Activated B cell treated with CpG ODN at 0.5 μM for 24 hours (primary cell): ENCODE results near the gene PHETA1. TPM values are rescaled to one million over a fixed set of nuclear protein-coding genes. Genes with fewer than 3 reads are reported as not detected.
A peak's percentile ranks its signal among the peaks of the same experiment; 100 is the strongest.

ENCODE experiments used
- ATAC-seq: fragments of 200-7000 bp; cut with Tn5 transposase; one replicate; pipeline ENCODE4 v1.10.0; 2021; ENCODE audit warnings: low read depth, mild to moderate bottlenecking, moderate library complexity
- CTCF ChIA-PET: fragments of 350-600 bp; sonication (Branson Sonifier 250); formaldehyde crosslinking; loops from one replicate; lab custom pipeline; 2021; ENCODE audit warnings: antibody characterized with exemption; lab: Charles Lee
- POLR2A ChIA-PET: fragments of 350-600 bp; sonication (Branson Sonifier 250); formaldehyde crosslinking; loops from one replicate; lab custom pipeline; 2021; ENCODE audit warnings: antibody characterized with exemption; lab: Charles Lee
- DNase-seq: peaks from one replicate; pipeline ENCODE4 v3.0.0; 2022
- H3K27ac Mint-ChIP-seq: one replicate; pipeline ENCODE4 v1.8.0; 2020; ENCODE audit warnings: mixed read lengths
- H3K27me3 Mint-ChIP-seq: one replicate; pipeline ENCODE4 v1.8.0; 2021; ENCODE audit warnings: mixed read lengths
- H3K36me3 Mint-ChIP-seq: one replicate; pipeline ENCODE4 v1.8.0; 2021; ENCODE audit warnings: low read depth, mixed read lengths
- H3K4me1 Mint-ChIP-seq: one replicate; pipeline ENCODE4 v1.8.0; 2021; ENCODE audit warnings: mixed read lengths
- H3K4me3 Mint-ChIP-seq: one replicate; pipeline ENCODE4 v1.8.0; 2020; ENCODE audit warnings: mild to moderate bottlenecking, mixed read lengths
- H3K9me3 Mint-ChIP-seq: one replicate; pipeline ENCODE4 v1.8.0; 2020; ENCODE audit warnings: mixed read lengths
- CTCF ChIP-seq: fragments of 200-600 bp; IDR thresholded peaks from one replicate; pipeline ENCODE4 v1.8.0; 2022; ENCODE audit warnings: antibody characterized with exemption, mild to moderate bottlenecking
- intact Hi-C: fragments of 100-400 bp; cut with micrococcal nuclease; formaldehyde crosslinking; loops from one replicate; pipeline ENCODE4 v1.15.1; 2024
- total RNA-seq: library from RNA; stranded (reverse); gene quantifications from 2 replicates; pipeline ENCODE4 v1.2.3, GENCODE V29; 2022

PHETA1 gene
- total RNA-seq, 1 donor from 2014 or later: 2.0 TPM

GRCh38 chr12:111414711-111415252 is 45.9 kb upstream of the PHETA1 start:
- peaks cover 54% of the 10 kb centered on the region for H3K4me1 Mint-ChIP-seq
- TF ChIP-seq CTCF: no peak
- H3K36me3 Mint-ChIP-seq: peaks cover 47% of the 10 kb centered on the region
- no peak for ATAC-seq
- no peak overlapping the region for H3K4me3 Mint-ChIP-seq
- ChIA-PET POLR2A (no interaction called here), CTCF (interaction anchor here (3.5 kb wide), 1 partner anchor 36 kb away, joined by 28 read pairs; no protein-coding TSS in a partner anchor)
- H3K27me3 Mint-ChIP-seq: no peaks in the 10 kb centered on the region
- no peaks in the 10 kb centered on the region for H3K9me3 Mint-ChIP-seq
- DNase-seq: no peak
- intact Hi-C loops: no loop called here
- no peak overlapping the region for H3K27ac Mint-ChIP-seq

- no peak overlapping the region for H3K4me3 Mint-ChIP-seq
Measured at GRCh38 chr12:111413442-111414086, 44.7 kb upstream of the PHETA1 start.

GRCh38 chr12:111412830-111413441 is 44.0 kb upstream of the PHETA1 start:
- no peaks in the 10 kb centered on the region for H3K9me3 Mint-ChIP-seq
- peak overlapping the region; percentile 68 for H3K27ac Mint-ChIP-seq
- no peaks in the 10 kb centered on the region for H3K27me3 Mint-ChIP-seq
- TF ChIP-seq CTCF: no peak
- intact Hi-C loops: loop anchor here (1.0 kb wide), 1 partner anchor 7 kb away; no protein-coding TSS in a partner anchor
- ATAC-seq: no peak
- peaks cover 72% of the 10 kb centered on the region for H3K4me1 Mint-ChIP-seq
- no peak overlapping the region for H3K4me3 Mint-ChIP-seq
- H3K36me3 Mint-ChIP-seq: peaks cover 38% of the 10 kb centered on the region
- CTCF ChIA-PET: interaction anchor here (1.2 to 3.5 kb wide), 3 partner anchors 15 to 42 kb away, joined by 3 to 28 read pairs (median 4); no protein-coding TSS in a partner anchor
- POLR2A ChIA-PET: interaction anchor here (0.6 to 11.0 kb wide), 7 partner anchors 10 to 121 kb away, joined by 3 to 136 read pairs (median 4); no protein-coding TSS in a partner anchor
- DNase-seq: no peak

More at GRCh38 chr12:111413442-111414086, 44.7 kb upstream of the PHETA1 start:
- peaks cover 66% of the 10 kb centered on the region for H3K4me1 Mint-ChIP-seq
- intact Hi-C loops: no loop called here
- TF ChIP-seq CTCF: no peak
- CTCF ChIA-PET: interaction anchor here (3.5 kb wide), 1 partner anchor 38 kb away, joined by 28 read pairs; no protein-coding TSS in a partner anchor
- POLR2A ChIA-PET: interaction anchor here (0.6 to 11.0 kb wide), 5 partner anchors 10 to 120 kb away, joined by 3 to 136 read pairs (median 3); no protein-coding TSS in a partner anchor
- peak overlapping the region; percentile 68 for H3K27ac Mint-ChIP-seq
- no peaks in the 10 kb centered on the region for H3K27me3 Mint-ChIP-seq
- ATAC-seq (no peak), DNase-seq (no peak)
- no peaks in the 10 kb centered on the region for H3K9me3 Mint-ChIP-seq
- peaks cover 38% of the 10 kb centered on the region for H3K36me3 Mint-ChIP-seq

- Mint-ChIP-seq H3K4me3 (peak overlapping the region; percentile 75), H3K4me1 (peaks cover 79% of the 10 kb centered on the region), H3K36me3 (peaks cover 34% of the 10 kb centered on the region), H3K27me3 (no peaks in the 10 kb centered on the region), H3K9me3 (no peaks in the 10 kb centered on the region), H3K27ac (peak overlapping the region; percentile 87)
- intact Hi-C loops: loop anchor here (1.0 kb wide), 1 partner anchor 8 kb away; no protein-coding TSS in a partner anchor
- DNase-seq (no peak), ATAC-seq (peak; percentile 23)
- ChIA-PET CTCF (interaction anchor here (1.2 to 3.5 kb wide), 5 partner anchors 9 to 42 kb away, joined by 3 to 28 read pairs (median 4); no protein-coding TSS in a partner anchor), POLR2A (interaction anchor here (0.6 to 11.0 kb wide), 5 partner anchors 13 to 38 kb away, joined by 3 to 136 read pairs (median 7); no protein-coding TSS in a partner anchor)
- no peak for TF ChIP-seq CTCF
Measured at GRCh38 chr12:111412007-111412829, 43.3 kb upstream of the PHETA1 start.
